ENCODE data around the gene MRAP2.

MRAP2 gene, protein sequence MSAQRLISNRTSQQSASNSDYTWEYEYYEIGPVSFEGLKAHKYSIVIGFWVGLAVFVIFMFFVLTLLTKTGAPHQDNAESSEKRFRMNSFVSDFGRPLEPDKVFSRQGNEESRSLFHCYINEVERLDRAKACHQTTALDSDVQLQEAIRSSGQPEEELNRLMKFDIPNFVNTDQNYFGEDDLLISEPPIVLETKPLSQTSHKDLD

DNA sequence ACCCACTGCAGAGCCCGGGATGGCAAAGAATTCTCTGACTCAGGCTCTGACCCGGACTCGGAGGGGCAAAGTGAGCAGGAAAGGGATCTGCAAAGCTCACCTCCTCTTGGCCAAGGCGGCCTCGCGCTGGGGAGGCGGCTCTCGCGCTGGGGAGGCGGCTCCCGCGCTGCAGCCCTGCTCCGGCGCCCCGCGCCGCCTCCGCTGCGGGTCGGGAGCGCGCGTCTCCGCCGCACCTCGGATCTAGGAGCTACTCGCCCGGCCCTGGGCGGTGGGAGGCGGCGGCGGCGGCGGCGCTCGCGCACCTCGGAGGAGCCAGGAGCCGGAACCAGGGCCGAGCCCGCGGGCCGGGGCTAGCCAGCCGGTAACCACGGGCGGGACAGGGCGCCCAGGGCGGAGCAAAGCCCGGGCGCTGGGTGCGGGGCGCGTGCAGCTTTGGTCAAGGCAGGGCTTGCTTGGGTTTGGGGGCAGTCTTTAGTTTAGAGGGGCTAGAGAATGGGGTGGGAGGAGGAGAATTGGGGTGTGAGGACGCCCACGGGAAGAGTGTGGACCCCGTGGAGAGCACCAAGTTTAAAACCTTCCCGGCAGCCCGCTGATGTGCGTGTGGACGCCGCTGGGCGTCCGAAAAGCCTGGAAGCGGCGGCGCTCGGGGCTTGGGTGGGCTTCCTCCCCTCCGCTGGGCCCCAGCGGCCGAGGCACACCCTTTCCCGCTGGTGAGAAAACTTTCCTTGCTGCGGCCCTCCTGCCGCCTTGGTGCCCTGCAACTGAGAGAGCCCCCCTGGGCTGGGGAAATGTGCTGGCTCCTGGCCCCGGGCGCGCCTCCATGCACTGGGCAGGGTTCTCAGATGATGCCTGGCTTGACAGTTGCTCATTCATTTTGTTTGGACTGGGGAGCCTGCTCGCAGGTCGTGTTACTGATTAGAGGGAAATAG is at the start of gene MRAP2:
TSS of gene MRAP2 (plus strand) at position 250 of the 929 bp plus-strand sequence. CDS start 21,547 bp downstream, outside the sequence.
- DNase-seq = no peak

DNA sequence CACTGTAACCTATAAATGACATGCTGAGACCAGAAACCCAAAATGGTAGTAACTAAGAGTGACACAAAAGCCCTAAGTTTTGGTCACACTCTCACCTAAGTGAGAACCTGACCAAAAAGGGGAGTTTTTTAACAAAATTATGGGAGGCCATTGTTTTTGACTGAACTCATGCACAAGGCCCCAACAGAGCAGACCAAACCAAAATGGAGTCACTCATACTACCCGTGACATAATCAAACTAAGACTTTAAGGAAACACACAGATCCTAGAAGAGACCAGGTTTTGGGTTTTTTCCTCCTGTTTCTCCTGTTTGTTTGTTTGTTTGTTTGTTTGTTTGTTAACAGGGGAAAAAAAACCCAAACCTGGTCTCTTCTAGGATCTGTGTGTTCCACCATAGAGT is 49.2 kb upstream of the MRAP2 start:
- no peak for DNase-seq

DNA sequence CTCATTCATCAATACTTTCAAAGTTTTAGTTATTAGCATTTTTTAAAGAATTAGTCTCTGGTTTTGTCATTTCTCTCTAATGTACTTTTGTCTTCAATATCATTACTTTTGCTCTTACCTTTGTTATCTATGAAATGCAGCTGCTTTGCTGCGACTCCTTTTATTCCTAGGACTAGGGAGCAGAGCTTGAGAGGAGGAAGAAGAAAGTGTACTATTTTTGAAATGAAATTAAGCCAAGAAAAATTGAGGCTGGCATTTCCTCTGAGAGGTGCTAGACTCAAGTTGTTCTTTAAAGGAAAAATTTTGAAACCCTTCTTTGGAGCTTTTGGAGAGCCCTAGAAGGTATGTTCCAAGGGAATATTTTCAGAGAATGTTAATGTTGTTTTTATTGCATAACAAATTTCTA is 48.3 kb upstream of the MRAP2 start:
- DNase-seq = no peak

DNA sequence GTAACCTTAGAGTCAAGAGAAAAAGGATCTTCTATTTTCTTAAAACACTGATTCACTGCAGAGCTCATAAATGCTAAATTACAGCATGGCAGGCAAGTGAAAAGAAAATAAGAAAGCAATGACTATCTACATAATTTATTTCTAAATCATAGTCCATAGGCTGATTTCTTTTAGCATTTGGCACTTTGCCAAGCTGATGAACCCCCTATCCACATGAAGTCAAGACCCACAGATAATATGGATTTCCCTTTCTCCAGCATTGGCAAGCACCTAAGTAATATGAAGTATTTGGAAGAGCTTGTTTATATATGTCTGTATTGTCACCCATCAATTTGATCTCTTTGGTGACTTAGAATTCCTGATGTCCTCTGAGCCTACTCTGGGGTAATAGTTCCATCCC is 47.9 kb upstream of the MRAP2 start:
- DNase-seq = no peak

DNA sequence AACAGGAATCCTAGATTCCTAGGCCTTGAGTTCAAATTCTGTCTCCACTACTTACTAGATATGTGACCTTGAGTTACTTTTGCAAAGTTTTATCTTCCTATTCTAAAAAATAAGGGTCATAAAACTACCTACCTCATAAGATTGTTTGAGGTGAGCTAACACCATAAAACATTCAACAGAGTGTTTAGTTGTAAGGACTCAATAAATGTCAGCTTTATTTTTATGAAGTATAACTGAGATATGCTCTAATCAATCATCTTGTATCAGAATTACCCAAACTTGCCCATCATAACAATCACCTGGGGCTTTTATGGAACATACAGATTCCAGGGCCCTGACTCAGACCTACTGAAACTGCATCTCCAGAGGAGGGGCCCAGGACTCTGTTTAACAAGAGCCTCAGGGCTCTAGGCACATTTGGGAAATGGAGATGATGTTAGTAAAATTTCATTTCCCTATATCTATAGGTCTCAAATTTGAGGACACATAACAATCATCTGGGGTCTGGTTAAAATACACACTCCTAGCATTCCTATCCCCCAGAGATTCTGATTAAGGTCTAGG is 35.5 kb upstream of the MRAP2 start:
- DNase-seq = no peak

DNA sequence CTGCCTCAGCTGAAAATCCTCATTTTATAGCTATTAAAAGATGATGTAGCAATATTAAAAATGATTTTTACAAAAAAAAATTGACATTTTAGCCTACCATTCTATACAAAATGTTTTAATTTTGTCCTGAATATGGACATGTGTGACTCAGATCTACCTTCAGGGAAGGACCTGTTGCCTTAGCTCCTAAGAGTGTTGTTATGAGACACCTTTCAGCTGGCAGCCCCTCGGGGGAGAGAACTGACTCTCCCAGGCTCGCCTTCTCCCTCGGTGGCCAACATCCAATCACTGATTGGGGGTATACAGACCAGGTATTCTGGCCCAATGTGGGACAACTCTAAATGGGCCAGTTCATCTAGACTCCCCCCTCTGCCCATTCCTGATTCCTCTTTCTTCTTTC is 32.5 kb upstream of the MRAP2 start:
- DNase-seq = no peak

DNA sequence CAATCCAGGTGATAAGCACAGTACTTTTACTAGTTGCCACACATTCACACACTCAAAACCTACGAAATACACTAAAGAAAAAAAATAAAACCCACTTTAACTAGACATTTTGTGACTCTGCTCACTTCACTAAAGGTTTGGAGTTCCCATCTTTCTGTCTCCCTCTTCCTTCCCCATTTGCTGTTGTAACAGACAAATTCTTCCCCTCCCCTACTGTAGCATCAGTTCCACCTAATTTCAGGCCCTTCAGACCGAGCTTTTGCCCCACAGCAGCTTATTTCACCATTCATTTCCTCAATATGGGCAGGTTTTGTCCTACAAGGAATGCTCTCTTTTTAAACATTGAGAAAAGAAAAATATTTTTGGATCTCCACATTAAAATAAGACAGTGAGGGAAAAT is 31.3 kb upstream of the MRAP2 start:
- DNase-seq = no peak

DNA sequence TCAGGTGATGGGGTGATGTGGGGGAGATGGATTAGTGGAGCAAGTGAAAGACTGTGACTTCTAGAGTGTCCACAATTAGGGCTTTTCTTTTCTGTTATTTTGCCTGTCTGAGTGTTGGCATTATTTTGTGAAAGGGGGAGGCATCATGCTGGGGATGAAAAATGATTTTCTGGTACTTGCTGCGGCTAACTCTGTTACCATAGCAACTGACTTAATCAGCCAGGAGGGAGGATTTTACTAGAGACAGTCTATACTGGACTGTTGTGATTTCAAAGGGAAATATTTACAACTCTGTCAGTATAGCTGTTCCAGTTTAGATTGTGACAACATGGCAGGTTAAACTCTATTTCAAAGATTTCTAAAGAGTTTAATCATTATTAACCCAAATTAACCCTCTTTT is 30.4 kb upstream of the MRAP2 start:
- DNase-seq = no peak

DNA sequence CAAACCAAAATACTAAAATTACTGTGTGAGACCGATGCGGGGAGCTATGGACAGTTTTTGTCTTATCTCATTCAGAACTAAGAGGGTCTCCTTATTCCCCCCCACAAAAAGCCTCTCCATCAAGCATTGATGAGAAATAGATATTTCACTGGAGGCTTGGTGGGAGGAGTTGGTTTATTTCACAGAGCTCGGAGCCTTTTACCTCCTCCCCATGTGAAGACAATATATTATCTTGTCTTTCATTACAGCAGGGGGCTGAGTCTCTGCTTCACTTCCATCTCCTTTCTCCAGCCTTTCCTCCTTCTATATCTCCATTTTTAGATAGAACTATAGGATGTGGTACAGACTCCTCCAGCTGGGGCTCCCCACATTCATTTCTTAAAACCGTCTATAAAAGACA is 29.9 kb upstream of the MRAP2 start:
- DNase-seq = no peak

DNA sequence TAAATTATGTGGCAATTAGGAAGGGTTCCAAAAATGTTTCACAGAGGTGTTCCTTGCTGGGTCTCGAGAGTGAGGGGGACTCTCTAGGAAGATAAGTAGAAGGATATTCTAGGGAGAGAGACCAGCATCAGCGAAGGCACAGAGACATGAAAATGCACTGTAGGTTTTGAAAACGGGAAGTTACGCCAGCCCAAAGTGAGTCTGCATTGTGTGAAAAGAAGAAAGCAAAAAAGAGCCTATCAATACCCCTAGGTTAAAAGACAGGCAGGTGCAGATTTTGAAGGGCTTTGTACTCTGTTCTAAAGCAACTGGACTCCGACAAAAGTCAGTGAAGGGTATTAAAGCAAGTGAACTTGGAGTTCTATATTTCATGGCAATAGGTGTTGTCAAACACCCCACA is 25.7 kb upstream of the MRAP2 start:
- no peak for DNase-seq

DNA sequence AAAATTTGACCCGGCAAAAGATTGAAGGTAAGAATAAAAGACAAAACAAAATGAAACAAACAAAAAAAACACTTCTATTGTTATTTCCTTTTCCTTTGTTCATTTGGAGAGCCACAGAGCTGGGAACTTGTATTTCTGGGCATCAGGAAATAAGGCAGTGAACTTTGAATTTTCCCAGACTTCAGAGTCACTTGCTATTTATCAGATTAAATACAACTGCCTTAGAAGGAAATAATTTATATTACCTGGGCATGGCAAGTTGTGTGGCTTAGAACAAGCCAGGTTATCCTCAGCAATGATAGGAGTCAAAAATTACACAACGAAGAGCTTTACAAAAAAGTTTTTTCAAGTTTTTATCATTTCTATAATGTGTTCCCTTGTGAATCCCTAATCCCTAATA is 20.2 kb upstream of the MRAP2 start:
- no peak for DNase-seq

DNA sequence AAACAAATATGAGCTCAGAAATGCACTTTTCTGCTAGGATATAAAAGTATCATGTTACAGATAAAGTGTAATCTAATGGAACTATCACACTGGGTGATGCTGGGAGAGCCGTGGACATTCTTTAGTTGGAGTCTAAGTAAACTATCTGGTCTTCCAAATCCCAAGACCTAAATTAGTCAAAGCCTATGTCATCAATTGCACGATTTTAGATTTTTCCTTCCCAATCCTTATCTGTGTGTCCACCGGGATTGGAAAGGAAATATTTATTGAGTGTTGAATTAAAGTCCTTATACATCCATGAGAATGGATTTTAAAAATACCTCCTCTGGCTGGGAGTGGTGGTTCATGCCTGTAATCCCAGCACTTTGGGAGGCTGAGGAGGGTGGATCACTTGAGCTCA is 19.6 kb upstream of the MRAP2 start:
- DNase-seq = no peak

DNA sequence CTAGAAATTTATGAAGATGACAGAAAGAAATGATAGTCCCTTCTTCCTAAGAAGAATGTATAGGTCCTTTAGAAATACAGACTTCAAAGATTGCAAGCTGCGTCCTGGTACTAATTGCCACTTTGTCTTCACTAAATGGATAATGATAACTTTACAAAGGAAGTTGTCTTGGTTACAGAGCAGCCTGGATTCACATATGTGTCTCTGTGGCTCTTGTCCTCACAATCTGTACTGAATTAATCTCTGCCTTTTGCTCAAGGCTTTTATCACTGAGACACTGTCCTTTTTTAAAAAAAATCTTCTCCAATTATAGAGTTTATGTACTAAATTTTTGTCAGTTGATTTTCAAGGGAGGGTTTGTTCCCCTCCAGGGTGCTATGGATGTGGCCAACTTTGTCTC is 17.5 kb upstream of the MRAP2 start:
- DNase-seq = no peak

DNA sequence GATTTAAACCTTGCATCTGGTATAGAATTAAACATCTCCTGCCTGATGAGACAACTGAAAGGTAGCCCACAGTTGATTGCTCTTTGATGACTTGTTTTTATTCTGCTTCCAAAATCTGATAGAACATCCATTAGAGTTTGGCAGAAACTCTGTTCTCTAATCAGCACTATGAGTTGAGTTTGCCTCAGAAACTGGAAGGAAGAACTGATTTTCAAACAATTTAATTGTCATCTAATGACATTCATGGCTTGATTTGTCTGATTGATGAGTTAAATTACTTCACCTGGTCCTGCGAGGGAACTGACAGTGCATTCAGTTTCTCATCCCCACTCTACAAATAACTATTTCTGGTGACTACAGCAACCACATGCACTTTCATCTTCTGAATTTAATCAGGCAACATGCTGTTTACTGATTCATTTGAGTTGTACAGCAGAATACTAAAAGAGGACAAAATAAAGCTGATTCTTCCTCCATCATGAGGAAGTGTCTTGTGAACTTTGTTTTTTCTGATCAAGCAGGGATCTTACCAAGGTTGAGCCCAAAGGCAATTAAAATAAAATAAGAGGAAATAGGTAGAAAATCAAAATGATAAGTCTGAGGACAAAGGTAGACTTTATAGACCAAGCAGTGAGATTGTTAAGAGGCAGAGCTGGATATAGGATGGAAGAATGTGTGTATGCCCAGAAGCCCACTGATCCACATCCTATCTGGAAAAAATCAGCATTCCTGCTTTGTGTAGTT is 15.7 kb upstream of the MRAP2 start:
- no peak for DNase-seq

DNA sequence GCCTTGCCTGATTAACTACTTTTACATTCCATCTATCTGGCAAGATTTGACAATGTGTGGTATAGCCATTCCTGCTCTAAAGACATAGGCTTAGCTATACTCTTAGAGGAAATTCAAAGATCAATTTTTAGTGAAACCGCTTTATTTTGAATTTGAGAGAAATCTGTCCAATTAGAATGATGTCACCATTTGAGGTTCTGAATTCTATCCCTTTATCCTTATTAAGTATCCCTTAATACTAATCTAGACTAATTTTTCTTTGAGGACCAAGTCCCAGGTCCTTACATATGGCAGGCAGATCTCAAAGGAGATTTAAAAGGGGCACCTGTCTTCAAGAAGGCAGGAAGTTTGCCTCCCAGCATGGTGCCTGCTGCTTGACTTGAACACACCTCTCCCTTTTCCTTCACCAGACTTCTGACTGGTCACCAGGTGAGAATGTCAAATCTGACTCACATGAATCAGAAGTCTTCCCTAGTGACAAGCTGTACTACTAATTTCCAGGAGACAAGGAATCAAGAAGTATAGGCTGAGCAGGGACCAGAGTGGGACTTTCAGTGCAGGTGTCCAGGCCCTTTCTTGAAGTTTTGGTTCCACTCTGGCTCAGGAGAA is 15.0 kb upstream of the MRAP2 start:
- DNase-seq = no peak

DNA sequence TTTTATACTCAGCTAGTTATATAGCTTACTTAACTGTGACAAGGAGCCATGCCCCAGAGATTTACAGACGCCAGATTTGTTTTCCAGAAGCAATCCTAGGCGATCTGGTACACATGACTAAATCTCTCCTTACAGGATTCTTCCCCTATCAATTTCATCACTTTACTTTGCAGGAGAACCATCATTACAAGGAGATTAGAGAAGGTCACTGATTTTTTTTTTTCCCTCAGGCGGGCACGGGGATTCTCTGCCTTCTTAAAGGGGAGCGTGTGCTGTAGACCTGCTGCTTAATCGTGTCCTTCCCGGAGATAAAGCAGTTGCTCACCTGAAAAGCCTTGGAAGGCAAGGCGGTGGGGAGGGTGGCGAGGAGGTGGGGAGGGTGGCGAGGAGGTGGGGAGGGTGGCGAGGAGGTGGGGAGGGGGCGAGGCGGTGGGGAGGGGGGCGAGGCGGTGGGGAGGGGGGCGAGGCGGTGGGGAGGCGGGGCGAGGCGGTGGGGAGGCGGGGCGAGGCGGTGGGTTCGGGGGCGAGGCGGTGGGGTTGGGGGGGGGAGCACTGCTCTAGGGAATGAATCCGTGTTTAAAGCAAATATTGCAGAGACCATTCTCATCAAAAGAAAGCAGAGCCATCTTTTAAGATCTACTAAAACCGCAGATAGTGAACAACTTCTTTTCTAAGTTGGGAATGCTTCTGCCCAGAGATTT is 14.3 kb upstream of the MRAP2 start:
- no peak for DNase-seq

DNA sequence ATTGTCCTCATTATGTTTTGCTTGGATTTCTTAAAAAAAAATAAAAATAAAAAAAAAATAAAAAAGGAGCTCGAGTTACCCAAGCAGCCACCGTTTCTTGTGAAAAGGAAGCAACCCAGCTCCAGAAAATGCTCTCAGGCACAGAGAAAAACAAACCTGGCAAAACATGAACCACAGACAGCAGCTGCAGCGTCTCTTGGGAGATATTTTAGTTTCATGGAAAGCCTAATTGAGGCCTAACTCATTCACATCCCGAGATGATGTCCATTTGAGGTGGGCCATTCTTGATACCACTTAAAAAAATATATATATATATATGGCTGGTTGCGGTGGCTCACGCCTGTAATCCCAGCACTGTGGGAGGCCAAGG is 13.7 kb upstream of the MRAP2 start:
- DNase-seq = no peak

DNA sequence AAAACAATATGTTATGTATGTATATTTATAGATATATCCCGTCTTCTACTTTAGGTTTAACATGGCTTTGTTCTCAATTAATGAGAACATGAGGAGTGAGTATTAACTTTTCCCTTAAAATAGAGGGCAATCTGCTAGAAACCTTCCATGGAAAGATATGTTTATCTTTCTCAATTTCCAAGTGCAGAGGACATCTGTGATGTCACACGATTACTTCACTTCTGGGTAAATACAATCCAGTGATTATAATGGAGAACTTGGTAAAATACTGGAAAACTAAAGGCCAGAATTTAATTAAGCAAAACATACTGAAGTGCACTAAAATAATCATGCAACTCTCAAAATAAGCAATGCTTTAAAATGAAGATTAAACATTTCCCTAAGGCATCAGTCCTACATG is 11.9 kb upstream of the MRAP2 start:
- DNase-seq = no peak

DNA sequence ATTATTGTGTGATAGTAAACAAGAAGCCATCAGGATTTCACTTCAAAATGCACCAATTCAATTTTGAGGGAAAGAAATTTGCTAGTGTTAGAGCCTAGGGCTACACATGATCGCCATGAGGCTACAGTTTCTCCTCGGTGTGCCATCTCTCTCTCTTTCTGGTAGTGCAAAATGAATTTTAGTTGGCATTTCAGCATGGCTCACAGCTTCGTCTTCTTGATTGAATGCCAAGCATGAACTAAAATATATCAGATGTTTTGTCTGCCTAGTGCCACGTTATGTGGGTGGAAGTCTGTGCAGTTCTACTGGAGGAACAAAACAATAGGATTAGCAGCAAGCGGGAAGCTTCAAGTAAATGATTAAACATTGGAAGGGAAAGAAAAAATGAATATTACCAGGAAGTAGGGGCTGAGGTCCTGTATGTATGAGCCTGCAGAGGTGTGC is 6.8 kb upstream of the MRAP2 start:
- no peak for DNase-seq

DNA sequence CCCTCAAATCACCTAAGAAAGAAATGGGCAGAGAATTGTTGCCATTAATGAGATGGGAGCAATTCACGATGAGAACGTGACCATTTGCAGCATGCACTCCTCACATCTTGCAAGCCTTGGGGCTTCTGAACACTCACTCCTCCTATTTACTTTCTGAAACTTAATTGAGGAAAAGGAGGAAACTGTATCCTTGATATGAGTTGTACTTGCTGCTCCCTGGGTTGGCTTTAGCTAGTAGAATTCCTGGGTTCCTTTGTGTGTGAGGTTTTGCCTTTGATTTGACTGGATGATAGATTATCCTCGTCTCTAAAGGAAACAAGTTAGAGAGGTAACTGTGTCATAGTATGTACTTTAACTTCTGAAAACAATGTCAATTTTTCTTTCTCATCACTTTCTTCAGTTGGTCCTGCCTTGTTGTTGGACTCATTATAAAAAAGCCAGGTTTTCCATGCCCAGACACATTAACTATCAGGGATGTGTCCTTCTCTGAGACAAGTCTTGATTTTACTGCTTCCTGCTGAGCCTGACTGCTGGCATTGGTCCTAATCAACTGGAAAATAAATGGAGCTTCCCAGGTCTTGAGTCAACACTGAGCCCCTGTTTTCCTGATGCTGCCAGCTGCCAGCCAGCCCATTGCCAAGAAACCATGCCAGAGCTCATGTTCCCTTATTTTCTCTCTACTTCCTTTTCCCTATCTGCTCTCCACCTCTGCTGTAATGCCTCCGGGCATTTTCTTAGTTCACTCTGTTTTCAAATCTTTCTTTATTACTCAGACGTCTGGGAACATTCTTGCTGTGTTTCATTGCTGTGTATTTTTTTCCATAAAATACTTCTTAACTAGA is 6.0 kb upstream of the MRAP2 start:
- peak; percentile 57 for DNase-seq

DNA sequence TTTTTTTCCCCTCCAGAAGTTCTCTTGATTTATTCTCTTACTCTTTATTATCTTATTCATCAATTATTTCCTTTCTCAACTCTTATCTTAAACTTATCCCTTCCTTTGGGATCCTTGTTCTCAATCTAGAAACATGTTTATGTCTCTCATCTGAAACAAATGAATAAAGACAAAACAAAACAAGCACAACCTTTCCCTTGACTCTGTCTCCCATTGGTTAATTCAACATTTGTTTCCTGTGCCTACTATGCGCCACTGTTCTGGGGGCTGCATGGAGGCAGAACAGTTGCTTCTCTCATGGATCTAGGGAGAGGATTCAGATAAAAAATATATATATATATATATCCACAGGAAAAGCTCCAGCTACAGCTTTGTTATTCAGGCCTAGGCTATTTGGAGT is 5.2 kb upstream of the MRAP2 start:
- no peak for DNase-seq

All from NCI-H1417 treated with DMSO at 0.1 percent for 48 hours (cell line).